HG03565 (cell line): ENCODE data around the gene NFKB2.

Experiments
- ATAC-seq: cut with Tn5 transposase; IDR thresholded peaks from one replicate; pipeline ENCODE4 v1.9.1; 2021; ENCODE audit warnings: mild to moderate bottlenecking, moderate library complexity; ENCODE audit not compliant: unreplicated experiment

The NFKB2 gene

GRCh38 chr10:102420714-102421506 is 25.4 kb downstream of the NFKB2 start, which contains the start of gene FBXL15:
TSS of gene FBXL15 (plus strand) at chr10:102420836. CDS start at chr10:102421130, 294 bp downstream.
- peak; percentile 60 for ATAC-seq

DNA sequence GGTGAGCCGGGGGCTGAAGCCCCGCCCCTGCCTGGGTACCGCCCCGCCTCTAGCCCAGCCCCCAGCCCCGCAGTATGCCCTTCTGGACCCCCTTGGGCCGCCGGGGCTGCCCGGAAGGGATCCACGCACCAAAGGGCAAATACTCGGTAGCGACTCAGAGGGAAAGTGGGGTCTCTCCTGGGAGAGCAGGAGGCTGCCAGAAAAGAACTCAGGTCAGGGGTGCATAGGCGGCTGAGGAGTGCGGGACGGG is 25.9 kb downstream of the NFKB2 start:
- ATAC-seq = no peak

DNA sequence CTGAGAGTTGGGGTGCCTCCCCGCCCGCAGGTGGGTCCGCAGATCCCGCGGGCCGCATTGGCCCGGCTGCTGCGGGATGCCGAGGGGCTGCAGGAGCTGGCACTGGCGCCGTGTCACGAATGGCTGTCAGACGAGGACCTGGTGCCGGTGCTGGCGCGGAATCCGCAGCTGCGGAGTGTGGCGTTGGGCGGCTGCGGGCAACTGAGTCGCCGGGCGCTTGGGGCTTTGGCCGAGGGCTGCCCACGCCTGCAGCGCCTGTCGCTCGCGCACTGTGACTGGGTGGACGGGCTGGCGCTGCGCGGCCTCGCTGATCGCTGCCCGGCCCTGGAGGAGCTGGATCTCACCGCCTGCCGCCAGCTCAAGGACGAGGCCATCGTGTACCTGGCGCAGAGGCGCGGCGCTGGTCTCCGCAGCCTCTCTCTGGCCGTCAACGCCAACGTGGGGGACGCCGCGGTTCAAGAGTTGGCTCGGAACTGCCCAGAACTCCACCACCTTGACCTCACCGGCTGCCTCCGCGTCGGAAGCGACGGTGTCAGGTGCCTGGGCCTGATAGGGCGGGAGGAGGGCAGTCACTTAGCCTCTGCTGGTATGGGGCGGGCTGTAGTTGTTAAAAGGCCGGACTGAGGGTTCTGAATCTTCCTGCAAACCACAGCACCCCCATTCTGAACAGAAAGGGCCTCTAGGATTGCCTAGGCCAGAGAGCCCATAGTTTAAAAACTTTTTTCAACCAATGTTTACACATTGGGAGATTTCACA is 26.4 kb downstream of the NFKB2 start:
- ATAC-seq = no peak

- ATAC-seq = no peak
Measured at GRCh38 chr10:102422545-102423129, 27.1 kb downstream of the NFKB2 start.

DNA sequence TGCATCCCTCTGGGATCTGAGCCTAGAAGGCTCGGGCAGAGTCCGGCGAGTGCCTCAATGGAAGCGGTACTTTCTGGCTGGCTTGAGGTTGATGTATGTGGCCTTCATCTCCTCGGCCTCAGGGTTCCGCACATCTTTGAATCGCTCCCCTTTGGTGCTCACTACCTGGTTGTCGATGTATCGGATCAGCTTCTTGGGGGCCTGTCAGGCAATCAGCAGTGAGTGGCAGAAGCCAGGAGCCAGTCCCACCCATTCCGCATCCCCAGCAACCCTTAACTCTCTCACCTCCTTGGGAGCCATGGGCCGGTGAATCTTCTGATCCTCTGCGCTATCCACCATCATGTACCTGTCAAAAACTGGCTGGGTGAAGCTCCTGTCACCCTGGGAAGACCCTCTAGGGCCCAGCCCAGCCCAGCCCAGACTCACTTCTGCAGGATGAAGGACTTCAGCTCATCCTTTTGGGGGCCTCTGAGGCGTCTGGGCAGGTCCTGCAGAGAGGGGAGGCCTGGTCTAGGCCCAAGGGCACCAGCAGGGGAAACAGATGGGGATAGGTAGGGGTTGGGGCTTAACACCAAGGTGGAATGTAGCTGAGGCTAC is 28.0 kb downstream of the NFKB2 start:
- no peak for ATAC-seq

- no peak for ATAC-seq
Measured at GRCh38 chr10:102424145-102424544, 28.6 kb downstream of the NFKB2 start.

GRCh38 chr10:102424916-102425315 is 29.4 kb downstream of the NFKB2 start:
- no peak for ATAC-seq

GRCh38 chr10:102425444-102425843 is 29.9 kb downstream of the NFKB2 start:
- no peak for ATAC-seq

GRCh38 chr10:102426803-102427287 is 31.3 kb downstream of the NFKB2 start:
- ATAC-seq = no peak

DNA sequence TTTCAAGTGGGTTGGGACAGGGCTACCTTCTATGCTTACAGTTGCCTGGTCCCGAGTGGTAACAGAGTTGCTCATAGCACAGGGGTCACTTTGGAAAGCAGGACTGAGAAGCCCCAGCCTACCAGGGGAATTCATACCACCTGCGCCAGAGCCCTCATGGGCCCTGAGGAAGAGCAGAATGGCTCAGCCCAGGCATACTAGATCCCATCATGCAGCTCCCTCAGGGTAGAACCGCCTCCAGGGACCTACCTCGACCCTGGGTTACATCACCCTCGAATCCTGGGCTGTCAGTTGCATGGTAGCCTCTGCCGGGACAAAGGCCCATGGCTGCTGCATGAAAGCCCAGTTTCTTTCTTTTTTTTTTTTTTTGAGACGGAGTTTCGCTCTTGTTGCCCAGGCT is 34.0 kb downstream of the NFKB2 start:
- ATAC-seq = no peak

DNA sequence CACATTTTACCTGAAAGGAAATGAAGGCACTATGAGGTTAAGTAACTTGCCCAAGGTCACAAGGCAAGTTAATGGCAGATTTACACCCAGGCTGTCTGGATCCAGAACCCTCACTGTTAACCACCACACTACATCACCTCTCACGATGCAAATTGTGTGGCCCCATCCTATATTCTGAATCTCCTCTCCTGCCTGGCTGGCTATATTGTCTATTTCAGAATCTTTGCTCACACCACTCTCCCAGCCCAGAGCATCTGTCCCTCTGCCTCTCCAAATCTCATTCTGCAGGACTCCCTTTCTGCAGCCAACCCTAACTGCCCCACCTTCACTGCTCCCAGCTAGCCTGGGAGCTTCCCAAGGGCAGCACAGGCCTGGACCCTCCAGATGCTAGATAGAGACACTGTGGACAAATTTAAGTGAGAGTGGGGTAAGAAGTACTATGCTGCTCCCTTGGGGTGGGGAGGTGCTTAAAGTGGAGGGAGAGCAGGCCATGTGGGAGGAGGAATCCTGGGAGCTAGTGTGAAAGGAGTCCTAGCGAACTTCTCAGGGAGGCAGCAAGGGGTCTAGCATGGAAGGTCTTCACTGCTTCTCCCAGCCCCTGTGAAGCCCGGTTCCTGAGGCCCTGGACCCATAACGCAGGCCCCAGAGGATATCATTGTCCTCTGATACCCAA is 36.1 kb downstream of the NFKB2 start:
- ATAC-seq = no peak

- peak; percentile 84 for ATAC-seq
Measured at GRCh38 chr10:102432162-102432950, 36.9 kb downstream of the NFKB2 start, which contains the start of gene CUEDC2. TSS of gene CUEDC2 (minus strand) at chr10:102432574. CDS start at chr10:102425188, 7,386 bp downstream.

GRCh38 chr10:102433619-102434046 is 38.1 kb downstream of the NFKB2 start:
- ATAC-seq = no peak

- no peak for ATAC-seq
Measured at GRCh38 chr10:102434394-102435132, 39.1 kb downstream of the NFKB2 start.

GRCh38 chr10:102435133-102435497 is 39.6 kb downstream of the NFKB2 start:
- no peak for ATAC-seq

- ATAC-seq = no peak
Measured at GRCh38 chr10:102435529-102436233, 40.2 kb downstream of the NFKB2 start.

DNA sequence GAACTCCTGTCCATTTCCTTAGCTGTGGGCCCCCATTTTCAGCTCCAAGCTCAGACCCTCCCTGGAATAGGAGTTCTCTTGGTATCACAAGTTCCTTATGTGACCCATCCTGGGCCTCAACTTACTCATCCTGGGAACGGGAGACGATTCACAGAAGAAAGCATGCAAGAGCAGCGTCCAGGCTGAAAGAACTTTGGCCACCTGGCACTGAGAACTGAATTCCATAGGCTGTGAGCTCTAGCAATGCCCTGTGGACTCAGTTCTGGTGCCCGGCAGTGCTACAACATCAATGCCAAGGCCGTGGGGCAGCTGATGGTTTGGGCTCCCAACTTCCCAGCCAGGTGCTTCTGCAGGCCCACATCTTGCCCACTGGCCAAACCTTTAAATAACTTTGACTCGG is 40.8 kb downstream of the NFKB2 start:
- no peak for ATAC-seq

DNA sequence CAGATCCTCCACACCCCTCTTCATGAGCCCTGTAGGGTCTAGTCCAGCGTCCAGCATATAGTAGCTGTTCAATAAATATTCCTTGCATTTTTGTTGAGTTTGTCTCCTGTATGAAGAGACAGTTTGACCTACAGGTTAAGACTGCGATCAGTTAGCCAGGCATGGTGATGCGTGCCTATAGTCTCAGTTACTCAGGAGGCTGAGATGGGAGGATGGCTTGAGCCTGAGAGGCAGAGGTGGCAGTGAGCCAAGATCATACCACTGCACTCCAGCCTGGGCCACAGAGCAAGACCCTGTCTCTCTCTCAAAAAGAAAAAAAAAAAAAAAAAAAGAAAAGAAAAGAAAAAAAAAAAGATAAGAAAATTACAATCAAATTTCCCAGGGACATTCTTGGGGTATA is 42.0 kb downstream of the NFKB2 start:
- ATAC-seq = no peak

- ATAC-seq = no peak
Measured at GRCh38 chr10:102438374-102438773, 42.9 kb downstream of the NFKB2 start.
